NCI-H446 treated with DMSO at 0.1 percent for 48 hours (cell line): ENCODE results near the gene UMODL1.
A peak's percentile ranks its signal among the peaks of the same experiment; 100 is the strongest.

Experiments
- DNase-seq: peaks from one replicate; lab custom pipeline; 2025; lab: John Stamatoyannopoulos, UW

UMODL1 gene

DNA sequence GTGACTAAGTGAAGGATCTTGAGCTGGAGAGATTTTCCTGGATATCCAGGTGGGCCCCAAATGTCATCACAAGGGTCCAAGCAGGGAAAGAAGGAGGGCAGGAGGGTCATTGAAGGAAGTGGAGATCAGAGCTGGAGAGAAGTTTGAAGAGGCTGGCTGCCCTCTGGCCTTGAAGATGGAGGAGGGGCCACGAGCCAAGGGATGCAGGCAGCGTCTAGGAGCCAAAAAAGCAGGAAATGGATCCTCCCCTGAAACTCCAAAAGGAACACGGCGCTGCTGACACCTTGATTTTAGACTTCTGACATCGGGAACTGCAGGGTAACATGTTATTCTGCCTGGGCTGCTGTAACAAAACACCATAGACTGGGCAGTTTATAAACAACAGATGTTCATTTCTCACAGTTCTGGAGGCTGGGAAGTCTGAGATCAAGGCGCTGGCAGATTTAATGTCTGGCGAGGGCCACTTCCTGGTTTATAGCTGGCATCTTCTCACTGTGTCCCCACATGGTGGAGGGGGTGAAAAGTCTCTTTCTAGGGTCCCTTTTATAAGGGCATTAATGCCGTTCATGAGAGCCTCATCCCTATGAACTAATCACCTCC, 32.2 kb upstream of the UMODL1 start:
- DNase-seq = peak; percentile 48

DNA sequence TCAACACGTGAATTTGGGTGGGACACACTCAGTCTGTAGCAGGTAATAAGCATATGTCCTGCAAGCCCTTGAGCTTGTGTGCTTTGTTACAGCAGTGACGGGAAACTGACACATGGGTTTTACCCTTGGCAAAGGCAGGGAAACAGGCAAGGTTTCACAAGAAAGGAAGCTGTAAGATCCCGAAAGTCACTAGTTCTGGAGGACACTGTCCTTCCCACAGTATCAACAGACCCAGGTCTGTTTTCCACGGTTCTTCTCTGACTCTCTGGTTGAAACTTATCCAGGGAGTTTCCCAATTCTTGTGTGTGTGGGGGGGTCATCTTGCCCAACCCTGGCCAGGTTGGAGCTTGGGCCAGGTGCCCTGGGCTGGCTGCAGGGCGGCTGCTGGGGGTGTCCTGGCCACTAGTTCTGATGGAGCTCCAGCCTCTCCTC, 31.6 kb upstream of the UMODL1 start:
- DNase-seq = no peak

DNA sequence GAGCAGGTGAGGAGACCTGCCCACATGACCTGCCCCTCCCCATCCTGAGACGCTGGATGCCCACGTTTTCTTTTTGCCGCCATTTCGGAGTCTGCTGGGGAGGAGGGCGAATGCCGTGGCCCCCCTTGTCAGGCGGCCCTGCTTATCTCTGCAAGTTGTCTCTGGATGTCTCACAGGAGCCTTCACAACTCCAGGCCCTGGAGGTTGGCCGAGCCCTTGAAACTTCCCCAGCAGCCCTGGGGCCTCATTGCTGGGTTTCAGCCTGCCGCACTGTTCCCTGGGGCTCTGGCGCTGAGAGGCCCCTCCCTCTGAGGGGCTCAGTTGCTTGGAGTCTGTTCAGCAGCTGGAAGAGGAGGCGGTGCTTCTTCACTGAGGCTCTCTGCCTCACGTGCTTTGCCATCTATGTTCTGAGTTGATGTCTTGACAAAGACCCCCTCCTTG, 31.2 kb upstream of the UMODL1 start:
- DNase-seq = no peak

DNA sequence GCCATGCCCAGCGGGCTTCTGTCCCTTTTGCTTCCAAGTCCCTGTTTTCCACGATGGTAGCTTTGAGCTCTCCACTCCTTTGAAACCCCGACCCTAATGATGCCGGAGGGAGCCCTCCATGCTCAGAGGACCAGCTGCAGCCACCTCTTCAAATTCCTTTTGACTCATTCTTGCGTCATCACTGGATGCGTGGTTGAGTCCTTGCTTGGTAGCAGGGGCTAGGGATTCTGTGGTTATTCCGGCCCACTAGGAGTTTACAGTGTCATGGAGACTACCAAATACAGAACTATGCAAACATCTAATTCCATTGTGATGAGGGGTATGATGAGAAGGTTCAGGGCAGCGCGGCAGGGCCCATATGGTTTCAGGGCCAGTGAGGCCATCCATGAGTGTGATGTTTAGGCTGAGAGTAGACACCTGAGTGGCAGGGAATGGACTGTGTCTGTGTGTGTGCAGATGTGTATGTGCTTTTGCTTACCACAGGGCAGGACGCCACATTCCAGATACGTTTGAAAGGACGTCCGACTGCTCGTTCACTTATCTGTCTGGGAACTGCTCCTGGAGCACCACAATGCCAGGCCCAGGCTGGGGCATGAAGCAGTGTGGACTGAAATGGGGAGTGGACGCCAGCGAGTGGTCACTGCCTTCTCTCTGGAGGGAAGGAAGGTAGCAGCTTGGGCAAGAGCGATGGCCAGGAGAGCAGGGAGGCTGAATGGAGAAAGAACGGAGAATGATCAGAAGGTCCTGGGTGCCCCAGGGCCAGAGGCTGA, 30.5 kb upstream of the UMODL1 start:
- DNase-seq = no peak

DNA sequence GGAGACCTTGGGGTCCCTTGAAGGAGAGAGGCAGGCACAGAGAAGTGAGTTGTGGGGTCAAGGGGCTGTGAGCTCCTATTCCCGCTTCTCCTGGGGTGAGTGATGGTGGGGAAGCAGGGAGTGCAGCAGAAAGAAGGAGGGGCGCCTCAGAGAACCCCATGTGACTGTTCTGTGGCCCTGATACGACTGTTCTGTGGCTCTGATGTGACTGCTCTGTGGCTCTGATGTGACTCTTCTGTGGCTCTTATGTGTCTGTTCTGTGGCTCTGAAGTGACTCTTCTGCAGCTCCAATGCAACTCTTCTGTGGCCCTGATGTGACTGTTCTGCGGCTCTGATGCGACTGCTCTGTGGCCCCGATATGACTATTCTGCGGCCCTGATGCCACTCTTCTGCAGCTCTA, 29.9 kb upstream of the UMODL1 start:
- DNase-seq = no peak

DNA sequence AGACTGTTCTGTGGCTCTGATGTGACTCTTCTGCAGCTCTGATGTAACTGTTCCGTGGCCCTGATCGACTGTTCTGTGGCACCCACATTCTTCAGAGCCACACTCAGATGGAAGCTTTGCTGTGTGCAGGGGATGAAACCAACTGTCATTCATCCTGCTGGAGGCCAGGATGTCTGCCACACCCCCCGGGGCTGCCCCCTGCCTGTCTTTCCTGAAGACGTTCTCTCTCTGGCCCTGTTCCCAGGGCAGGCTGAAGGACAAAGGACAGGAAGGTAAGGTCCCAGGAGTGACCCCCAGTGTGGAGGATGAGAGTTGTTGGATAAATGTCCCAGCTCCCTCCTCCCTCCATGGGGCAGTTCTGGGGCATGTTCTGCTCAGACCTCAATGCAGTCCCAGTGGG, 29.4 kb upstream of the UMODL1 start:
- no peak for DNase-seq

DNA sequence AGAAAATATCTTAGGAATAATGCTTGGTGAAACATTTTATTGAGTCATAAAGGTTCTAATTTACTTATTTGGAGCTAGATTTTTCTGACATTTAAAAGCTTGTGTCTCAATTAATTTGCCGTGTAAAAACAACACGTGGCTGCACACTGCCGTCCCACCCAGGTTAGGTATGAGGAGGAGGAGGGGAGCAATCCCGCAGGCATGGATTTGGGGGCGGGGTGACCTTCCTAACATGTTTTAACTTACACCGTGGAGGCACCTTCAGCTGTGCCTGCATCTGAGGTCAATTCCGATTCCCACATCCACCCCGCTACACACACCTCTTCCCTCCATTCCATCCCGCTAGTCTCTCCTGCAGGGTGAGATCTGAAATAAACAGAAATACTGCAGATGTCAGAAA, 28.5 kb upstream of the UMODL1 start:
- DNase-seq = no peak

DNA sequence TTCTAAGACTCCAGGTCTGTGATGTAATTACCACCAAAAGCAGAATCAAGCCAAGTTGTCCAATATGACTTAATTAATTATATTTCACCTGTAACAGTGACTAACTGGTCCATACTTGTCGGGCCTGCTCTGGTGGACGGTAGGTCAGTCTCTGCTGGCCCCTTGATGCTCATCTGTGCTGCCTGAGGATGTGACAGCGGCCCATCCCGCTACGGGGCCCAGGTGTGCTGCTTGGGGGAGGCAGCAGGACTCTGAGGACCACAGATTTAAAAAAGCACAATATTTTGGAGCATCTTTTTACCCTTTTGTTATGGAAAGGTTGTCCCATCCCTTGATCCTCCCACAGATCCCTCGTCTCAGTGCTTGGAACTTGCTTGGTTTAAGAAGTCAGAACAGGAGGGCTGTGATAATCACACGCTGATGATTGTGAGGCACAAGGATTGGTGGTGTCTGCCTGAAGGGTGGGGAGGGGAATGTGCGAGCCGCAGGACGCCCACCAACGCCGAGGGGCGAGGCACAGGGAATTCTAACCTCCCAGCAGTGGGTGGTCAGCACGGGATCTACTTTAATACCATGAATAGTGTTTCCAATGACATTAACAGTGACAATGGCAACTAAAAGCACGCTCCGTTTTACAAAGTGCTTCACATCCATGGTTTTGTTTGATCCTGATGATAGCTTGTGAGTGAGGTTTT, 27.8 kb upstream of the UMODL1 start:
- no peak for DNase-seq

DNA sequence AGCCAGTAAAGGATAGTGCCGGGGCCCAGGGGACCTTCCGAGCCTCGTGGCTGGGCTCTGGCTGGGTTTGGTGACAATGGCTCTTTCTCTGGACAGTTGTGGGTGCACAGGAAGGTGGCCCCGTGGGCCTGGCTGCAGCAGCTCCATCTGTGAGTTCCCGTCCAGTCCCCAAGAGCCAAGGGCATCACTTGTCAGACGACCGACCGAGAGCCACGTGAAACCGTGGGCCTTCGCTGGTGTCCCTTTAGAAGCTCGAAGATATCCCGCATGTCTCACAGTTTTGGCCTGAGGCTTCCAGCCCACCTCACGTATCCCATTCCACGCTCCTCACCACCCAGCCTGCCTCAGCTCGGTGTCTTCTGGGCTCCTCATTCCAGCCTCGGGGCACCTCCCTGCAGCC, 27.2 kb upstream of the UMODL1 start:
- no peak for DNase-seq

DNA sequence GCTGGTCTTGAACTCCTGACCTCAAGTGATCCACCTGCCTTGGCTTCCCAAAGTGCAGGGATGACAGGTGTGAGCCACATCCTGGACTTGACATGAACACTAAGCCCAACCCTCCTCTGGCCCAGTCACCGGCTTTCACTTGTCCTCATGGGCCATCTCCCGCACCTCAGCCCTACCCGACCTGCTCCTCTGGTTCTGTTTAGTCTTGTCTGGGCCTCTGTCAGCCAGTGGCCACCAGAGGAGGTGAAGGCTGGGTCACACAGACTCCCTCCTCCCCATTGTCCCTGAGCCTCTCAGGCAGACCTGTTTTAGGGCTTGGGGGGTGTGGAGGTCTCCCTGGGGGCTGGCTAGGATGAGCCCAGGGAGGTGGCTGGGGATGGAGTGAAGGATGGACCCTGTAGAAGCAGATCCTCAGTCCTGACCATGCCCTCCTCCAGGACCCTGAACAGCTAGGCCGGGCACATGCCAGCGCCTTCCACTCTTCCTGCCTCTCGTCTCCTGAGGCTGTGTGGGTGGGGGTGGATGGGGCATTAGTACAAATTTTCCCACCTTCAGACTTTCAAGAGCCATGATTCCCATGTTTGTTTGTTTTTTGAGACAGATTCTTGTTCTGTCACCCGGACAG, 26.1 kb upstream of the UMODL1 start:
- no peak for DNase-seq

DNA sequence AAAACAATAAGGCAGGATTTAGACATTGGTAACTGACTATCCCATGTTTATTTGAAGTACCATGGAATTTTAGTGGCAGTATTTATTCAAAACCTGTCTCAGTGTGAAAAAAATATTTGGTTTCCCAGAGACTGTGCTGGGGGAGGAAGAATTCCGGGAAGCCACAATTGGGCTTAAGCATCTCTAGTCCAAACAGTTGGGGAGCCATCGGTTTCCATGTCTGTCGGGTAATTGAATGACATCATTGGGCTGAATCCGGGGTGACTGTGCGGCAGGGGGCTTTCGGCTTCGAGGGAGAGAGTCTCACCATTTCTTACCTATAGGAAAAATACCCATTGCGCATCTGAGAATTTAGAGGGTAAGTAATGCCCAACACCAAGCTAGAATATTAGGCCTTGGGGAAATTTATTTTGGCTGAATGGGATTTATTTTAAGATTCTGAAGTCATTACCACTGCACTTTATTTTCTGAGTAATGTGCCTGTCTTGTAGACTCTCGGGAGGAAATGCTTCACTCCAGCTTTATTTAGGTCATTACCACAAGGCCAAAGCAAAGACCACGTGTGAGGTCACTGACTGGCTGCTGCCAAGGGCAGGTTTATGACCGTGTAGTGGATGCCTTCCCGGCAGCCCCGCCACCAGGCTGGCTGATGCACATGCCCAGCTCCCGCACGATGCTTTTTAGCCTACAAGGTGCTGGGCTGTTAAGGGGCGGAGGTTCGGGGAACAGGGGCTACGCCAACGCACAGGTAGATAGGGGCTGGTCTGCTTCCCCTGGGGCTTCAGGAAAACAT, 23.1 kb upstream of the UMODL1 start:
- DNase-seq = no peak

DNA sequence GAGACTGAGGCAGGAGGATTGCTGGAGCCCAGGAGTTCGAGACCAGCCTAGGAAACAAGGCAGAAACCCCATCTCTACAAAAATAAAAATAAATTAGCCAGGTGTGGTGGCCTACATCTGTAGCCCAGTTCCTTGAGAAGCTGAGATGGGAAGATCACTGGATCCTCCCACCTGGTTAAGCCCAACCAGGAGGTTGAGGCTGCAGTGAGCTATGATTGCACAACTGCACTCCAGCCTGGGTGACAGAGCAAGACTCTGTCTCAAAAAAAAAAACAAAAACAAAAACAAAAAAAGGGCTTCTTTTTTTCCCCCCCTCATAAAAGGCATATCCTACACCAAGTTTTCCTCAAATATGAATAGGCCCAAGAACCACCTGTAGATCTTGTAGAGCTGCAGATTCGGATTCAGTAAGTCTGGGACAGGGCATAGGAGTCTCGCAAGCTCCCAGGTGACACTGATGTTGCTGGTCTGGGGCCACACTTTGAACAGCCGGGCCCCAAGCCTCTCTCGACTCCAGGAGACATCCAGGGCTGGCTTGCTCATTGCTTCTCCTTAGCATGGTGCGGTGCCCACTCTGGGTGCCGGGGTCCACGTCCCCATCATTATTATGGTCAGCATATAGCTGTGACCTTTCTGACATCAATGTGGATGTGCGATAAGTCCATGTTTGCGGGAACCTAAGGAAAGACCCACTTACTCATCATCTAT, 22.1 kb upstream of the UMODL1 start:
- DNase-seq = no peak

DNA sequence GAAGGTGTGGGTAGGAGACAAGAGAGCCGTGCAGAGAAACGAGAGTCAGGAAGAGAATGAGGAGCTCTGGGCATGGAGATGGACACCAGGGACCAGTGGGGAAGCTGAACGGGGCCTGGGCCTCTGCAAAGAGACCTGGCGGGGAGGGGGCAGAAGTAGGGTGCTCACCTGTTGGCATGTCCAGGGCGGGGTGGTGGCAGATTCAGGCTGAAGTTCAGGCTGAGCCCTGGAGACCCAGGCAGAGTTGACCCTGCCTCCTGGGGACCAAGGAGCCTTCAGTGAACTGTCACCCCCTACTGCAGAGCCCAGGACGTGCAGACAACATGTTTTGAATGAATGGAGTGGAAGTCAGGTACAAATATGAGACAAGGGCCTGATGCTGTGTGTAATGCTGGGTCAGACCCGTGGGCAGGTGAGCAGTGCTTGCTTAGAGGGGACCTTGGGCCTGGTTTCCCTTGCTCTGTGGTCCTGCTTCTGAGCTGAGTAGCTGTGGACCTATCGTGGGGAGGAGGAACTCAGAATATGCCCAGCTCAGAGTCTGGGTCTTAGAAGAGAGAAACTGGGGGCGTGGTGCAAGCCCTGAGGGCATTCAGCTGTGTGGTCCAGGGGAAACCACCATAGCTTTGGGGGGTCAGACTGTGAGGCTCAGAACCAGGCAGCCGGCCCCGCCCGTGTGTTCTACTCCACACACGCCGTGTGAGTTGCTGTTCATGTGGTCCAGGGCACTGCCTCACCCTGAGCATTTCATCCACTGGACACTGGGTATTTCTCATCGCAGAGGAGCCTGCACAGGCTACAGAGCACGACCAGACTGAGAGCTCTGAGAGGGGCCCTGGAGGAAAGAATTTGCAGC, 21.3 kb upstream of the UMODL1 start:
- no peak for DNase-seq

DNA sequence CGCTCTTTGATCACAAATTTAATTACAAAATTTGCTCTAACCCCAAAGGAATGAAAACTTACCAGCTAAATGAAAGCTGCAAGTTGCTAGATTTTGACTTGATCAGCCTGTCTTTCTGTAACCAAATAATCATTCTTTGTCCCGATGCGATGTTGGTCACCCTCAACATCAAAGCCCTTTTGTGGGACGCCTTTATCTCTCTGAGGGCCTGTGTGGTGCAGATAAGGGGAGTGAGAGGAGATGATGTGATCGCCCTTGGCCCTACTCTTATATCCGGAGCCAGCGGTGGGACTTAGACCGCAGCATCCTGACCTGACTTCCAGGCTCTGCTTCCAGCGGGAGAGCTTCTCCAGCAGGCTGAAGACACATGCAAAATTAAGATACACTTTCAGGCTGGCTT, 19.3 kb upstream of the UMODL1 start:
- no peak for DNase-seq

DNA sequence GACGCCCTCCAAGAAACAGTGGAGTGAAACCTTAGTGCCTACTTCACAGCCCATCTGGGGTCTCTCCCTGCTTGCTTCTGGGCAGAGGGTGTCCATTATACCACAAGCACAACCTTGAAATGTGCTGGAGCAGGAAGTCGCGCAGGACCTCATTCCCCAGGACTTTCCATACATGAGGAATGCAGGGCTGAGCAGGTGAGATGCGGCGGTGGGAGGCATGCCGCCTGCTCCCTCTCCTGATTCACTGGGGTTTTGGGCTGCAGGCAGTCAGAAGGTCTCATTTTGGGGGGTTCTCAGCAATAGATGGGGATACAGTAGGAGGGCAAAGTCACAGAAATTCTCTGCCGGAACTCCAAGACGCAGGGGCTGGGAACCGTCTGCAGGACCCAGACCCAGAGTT, 15.7 kb upstream of the UMODL1 start:
- no peak for DNase-seq

DNA sequence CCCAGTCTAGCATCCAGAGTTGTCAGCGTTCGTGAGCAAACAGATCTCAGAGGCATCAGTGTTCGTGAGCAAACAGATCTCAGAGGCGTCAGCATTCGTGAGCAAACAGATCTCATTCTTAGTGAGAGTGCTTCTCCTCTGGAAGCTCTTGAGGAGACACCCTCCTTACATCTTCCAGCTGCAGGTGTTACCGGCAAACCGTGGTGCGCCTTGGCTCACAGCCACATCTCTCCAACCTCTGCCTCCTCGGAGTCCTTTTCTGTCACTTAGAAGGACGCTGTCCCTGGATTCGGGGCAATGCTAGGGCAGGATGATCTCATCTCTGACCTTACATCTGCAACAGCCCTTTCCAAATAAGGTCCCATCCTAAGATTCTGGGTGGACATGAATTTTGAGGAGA, 14.6 kb upstream of the UMODL1 start:
- DNase-seq = no peak

DNA sequence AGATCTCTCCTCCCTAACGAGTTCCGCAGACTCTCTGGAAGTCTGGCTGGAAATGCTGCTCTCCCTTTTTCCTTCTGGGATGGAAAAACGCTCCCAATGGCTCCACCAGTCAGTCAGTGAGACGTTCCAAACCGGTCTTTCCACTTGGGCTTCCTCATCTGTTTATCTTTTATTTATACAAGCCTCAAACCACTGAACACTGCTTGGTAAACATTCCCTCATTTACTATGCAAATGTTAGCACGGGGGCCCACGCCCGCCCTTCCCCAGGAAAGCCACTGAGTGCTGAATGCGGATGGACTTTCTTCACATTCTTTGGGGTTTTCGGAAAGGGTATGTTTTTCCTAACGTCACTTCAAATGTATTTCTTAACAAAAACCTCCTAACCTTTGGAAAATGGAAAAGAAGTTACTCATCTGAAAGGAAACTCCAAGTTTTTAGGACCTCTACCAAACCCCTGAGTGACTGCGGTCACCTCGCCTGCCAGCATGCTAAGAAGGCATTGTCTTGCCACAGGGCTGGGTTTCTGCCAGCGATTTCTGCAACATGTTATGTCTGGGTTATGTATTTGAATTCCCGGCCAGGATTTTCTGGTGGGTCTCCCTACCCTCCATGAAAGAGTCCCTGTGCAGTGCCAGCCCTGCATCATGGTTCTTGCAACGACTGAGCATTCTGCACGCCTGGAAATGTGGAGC, 14.0 kb upstream of the UMODL1 start:
- no peak for DNase-seq

DNA sequence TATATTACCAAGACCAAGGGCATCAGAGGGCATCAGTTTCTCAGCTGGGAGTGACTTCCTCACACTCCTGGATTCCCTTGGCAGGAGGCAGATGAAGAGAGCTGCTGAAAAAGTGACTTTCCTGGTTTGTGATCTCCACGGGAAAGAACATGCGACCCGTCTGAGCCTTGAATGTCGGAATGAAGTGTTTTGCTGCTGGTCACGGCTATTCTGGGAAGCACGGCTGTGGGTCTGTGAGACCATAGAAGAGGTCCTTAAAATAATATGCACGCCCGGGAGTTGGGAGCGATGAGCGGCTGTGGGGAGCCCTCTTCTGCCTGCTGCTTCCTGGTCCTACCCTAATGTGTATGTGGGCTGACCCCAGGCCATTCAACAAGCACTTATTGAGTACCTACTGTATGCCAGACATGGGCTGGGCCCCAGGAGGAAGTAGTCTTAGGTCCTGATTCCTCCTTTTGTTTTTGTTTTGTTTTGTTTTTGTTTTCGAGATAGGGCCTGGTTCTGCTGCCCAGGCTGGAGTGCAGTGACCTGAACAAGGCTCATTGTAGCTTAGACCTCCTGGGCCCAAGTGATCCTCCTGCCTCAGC, 13.2 kb upstream of the UMODL1 start:
- no peak for DNase-seq

DNA sequence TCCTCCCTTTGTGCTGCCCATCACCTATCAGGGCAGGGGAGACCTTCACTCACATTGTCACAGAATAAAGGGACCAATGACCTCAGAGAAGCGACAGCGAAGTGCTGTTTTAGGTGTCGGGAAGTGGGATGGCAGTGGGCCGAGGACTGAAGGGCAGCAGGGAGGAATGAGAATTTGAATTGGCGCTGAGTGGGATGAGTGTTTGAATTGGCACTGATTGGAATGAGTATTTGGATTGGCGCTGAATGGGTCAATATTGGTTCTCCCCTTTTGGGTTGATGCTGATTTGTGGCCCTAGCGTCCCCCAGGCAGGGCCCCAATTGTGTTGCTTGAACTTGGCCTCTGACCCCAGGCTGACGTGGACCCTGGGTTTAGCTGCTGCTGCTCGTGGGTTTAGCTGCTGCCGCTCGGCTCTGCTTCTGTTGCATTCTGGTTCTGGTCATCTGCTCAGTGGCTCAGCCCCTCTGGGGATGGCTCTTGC, 12.4 kb upstream of the UMODL1 start:
- DNase-seq = no peak
